Measurements from ENCODE around the gene SERINC3.

DNA sequence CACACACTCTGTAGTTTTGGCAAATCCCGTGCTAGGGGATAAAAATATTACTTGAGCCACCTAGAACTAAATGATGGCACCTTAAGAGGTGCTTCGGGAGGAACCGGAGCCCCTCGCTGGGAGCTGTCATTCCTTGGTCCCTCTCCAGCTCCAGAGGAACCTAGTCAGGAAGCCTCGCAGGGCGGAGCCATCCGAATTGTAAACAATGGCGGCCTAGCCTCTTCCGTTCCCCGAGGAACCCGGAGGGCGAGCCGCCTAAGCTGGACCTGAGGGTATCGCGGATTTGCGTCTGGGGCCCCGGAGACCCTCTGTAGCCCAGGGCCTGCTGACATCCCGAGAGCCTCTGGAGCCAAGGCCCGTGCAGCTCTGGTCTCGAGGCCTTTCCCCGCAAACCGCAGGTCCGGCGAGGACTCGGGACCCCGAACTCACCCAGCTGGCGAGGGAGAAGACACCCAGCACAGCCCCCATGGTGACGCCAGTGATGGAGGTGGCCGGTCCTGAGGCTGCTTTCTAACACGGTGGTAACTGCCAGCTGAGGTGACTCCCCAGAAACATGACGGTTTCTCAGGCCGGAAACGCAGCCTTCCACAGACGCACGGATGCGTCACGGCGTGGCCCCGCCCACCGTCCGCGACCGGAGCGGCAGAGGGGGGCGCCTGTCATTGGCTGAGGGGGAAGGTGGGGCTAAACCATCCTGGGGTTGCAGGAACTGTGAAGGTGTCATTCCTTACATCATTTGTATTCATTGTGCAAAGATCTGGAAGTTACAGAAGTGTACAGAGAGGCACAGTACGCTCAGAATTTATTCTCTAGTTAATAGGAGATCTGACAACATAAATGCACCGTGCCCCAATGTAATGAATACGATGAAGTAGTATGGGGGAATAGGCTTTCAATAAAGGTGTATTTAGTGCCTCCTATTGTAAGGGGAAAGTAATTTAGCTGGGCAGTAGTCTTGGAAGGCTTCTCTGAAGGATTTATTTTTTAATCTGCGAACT, at the start of gene SERINC3:
- TF ChIP-seq, protein P1, sequence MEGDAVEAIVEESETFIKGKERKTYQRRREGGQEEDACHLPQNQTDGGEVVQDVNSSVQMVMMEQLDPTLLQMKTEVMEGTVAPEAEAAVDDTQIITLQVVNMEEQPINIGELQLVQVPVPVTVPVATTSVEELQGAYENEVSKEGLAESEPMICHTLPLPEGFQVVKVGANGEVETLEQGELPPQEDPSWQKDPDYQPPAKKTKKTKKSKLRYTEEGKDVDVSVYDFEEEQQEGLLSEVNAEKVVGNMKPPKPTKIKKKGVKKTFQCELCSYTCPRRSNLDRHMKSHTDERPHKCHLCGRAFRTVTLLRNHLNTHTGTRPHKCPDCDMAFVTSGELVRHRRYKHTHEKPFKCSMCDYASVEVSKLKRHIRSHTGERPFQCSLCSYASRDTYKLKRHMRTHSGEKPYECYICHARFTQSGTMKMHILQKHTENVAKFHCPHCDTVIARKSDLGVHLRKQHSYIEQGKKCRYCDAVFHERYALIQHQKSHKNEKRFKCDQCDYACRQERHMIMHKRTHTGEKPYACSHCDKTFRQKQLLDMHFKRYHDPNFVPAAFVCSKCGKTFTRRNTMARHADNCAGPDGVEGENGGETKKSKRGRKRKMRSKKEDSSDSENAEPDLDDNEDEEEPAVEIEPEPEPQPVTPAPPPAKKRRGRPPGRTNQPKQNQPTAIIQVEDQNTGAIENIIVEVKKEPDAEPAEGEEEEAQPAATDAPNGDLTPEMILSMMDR (conservative IDR thresholded peaks at IDR 0.05), result peak; percentile 37; the same call in 1 of the 2 replicates
- peak; percentile 80 for TF ChIP-seq ZFX (IDR thresholded peaks at IDR 0.05)
